Measurements from ENCODE around the gene CTDP1.

CTDP1 gene

DNA sequence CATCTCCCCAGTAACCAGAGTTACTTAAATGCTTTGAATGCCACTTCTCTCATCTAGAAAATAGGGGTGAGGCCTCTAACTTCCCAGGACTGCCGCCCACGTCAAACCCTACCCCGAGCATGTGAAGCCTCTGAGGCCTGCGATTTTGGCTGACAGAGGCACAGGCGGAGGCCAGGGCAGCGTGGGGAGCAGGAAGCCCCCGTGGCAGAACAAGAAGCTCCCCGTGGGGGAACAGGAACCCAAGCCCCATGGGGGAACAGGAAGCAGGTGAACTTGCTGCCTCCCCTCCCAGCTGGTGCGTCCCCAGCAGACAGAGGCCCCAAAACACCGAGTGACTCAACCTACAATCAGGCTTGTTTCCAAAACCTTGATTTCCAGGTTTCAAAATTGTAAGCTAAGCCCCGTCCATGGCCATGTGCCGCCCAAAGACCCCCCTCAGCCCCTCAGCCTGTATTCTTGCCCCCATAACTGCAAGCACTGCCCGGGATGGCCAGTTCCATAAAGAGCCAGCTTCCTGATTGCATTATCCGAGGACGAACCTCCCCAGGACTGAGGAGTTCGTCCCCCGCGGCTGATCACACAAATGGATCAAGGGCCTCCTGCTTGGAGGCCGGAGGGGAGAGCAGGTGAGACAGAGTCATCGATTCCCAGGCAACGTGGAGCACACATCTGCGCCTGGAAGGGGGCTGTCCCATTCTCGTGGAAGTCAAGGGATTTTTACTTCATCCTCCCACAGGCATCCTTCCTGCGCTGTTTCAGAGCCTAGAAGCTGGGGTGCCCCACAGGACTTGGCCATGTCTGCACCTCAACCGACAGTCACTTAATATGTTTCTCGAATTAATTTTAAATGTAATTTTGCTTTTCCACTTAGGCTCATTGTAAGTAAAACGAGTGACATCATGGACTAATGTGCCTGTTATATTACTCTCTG lies 36.3 kb upstream of the CTDP1 start:
- DNase-seq (ENCODE audit: low read depth in 2 of 2): no peak

DNA sequence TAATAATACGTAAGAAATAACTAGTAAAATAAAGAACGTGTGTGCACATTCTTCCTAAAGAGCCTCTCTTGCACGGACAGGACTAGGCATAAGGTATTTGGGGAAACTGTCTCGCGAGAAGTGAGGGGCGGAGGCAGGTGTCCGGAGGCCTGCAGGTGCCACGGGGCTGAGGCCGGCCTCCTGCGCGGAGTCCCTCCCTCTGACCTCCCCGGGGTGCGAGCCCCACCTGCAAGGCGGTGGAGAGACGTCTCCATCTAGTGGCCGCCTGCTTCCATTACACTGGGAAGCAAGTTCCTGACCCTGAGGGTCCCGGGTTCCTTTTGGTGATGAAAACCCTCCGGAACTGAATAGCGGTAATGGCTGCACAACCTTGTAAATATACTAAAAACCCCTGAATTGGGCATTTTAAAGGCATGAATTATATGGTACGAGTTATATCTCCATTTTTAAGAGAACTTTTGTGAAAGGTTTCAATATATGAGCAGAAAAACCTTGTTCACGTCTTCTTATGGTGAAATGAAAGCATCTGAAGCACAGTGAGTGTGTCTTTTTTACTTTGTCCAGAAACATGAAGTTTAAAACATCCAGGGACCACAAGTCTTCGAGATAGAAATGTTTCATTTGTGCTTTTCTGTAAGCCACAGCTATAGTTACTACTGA lies 35.5 kb upstream of the CTDP1 start:
- no peak for DNase-seq (ENCODE audit: low read depth in 2 of 2)

DNA sequence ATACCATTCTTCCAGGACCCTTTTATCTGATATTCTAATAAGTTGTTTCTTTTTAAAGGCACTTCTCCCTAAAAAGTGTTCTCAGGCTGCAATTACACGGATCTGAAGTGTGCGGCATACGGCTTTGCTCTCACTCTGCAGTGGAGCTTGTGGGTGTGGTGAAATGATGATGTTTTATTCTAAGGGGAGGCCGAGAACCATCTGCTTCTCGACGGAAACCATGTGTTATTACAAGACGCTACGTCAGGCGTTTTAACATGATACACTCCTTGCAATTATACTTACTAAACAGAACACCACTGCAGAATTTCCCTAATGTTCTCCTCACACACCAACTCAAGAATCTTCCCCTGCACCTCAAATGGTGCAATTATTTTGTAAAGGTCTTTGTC lies 34.9 kb upstream of the CTDP1 start:
- DNase-seq (ENCODE audit: low read depth in 2 of 2): peak in 1 of 2 experiments; percentile 9

DNA sequence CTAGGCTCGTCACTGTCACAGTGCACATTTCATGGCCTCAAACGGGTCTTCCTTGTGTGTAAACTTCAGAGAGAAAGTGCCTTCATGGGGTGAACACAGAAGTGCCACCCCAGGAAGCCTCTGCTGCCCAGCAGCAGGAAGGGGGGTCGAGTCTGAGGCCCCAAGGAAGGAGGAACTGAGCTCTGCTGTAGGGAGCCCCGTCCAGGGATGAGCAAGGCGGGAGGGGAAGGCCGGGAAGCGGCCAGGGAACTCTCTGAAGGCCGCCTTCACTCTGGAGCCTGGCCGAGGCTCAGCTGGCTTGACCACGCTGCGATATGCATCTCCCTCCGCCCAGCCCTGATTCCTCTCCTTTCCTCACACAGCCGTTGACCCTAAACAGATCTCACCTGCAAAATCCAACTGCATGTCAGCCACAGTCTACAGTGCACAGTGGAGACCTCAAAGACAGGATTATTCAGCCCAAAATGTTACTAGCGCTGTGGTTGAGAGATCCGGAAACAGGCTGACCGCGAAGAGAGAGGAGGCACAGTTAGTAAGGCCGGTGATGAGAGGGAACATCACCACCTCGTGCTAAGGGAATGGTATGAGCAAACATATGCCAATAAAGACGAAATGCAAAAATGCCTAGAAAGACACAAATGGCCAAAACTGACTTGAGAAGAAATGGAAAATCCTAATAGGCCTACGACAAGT lies 34.2 kb upstream of the CTDP1 start:
- no peak for DNase-seq (ENCODE audit: low read depth in 2 of 2)

DNA sequence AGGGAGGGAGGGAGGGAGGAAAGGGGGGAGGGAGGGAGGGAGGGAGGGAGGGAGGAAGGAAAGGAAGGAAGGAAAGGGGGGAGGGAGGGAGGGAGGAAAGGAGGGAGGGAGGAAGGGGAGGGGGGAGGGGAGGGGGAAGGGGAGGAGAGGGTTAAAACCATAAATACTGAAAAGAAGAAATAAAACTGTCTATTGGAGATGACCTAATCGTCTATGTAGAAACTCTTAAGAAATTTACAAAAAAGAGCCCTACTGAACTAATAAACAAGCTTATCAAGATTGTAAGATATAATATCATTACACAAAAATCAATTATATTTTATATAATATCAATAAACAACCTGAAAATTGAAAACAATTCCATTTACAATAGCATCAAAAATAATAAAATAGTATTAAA lies 32.3 kb upstream of the CTDP1 start:
- DNase-seq (ENCODE audit: low read depth in 2 of 2): no peak

DNA sequence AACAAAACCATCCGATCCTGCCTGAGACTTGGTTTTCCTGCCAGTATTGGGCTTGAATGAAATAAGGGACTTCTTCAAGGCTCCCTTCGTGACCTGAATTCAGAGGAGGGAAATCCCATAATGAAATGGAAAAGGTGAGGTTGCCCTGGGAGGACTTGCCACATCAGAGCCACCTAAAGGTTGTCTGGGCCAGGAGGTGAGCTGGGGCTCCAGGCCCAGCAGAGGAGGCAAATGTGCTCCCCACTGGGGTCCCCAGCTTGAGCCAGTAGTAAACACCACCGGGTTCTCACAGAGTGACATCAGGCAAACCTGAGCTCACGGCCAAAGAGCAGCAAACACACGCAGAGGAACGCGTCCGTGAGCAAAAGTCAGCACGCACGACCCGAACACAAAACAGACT lies 28.6 kb upstream of the CTDP1 start:
- no peak for DNase-seq (ENCODE audit: low read depth in 2 of 2)

DNA sequence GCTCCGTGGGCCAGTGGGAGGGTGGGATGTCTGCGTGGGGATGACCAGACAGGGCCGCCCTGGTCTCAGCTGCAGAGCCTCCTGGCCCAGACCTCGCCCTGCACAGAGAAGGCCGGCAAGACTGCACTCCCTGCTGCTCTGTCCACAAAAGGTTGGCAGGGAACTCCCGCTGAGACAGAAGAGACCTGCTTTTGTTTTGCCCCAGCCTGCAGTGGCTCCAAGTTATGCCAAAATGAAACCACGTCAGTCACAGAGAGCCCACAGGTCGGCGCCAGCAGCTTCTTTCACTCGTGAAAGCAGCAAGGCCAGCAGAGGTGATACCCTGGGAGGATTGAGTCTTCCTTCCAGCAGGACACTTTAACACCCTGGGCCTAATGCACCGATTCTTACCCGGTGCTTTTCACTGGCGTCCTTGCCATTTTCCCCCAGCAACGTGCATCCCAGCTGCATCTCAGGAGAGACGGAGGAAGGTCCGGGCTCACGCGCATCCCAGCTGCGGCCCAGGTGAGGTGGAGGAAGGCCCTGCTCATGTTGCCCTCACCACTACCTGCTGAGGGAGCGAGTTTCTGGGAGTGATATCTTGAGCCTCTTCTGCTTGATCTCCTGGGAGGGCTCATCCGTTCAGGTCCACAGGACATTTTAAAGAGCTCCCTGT lies 22.1 kb upstream of the CTDP1 start:
- no peak for DNase-seq (ENCODE audit: low read depth in 2 of 2)

DNA sequence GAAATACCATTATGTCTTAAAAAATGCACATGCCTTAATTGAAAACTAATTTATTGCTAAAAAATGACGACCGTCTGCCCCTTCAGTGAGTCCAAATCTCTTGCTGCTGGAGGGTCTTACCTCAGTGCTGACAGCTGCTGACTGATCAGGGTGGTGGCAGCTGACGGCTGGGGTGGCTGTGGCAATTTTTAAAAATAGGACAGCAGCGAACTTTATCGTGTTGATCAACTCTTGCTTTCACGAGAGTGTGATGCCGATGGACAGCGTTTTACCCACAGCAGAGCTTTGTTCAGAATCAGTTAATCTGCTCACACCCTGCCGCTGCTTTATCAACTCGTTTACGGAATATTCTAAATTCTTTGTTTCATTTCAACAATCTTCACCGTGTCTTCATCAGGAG lies 21.2 kb upstream of the CTDP1 start:
- no peak for DNase-seq (ENCODE audit: low read depth in 2 of 2)

DNA sequence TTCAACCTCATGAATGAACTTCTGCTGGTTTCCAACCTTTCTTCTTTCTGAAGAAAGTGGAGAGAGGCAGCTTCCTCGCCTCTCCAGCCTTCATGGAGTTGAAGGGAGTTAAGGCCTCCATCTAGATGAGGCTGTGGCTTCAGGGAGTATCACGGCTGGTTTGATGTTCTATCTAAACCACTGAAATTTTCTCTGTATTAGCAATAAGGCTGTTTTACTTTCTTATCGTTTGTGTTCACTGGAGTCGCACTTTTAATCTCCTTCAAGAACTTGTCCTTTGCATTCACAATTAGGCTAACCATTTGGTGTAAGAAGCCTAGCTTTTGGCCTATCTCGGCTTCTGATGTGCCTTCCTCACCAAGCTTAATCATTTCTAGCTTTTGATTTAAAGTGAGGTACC lies 19.9 kb upstream of the CTDP1 start:
- DNase-seq (ENCODE audit: low read depth in 2 of 2): no peak

DNA sequence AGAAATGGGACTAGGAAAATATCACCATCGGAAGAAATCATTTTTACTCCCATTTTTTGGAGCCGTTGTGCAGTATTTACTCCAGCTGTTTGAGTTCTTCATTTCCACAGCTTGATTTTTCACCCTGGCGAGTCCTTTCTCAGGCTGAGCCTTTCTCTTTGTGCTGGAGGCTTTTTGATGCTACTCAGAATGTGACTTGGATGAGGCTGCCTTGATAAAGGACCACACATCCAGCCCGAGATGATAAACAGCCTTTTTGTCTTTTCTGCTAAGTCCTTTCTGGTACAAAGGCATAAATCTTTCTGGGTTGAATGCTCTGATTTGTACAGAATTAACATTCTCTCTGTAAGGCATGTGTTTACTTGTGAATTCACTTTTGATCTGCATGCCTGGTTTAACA lies 17.6 kb upstream of the CTDP1 start:
- no peak for DNase-seq (ENCODE audit: low read depth in 2 of 2)

DNA sequence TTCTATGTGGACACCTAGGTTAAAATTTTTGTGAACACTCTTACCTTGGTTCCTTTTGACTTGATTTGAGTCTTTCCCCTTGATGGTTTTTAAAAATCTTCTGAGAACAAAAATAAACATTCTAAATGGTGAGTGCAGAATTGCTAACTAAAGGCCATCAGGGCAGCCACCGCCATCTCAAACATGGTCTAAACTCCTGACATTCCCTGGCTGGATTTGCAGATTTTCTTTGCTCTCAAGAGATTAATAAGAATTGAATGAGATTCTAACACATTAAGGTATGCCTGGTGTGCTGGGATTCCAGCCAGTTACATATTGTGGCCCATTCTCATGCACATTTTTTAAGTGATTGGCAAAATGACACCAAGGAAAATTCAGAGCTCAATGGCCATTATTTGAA lies 17.2 kb upstream of the CTDP1 start:
- DNase-seq (ENCODE audit: low read depth in 2 of 2): no peak

DNA sequence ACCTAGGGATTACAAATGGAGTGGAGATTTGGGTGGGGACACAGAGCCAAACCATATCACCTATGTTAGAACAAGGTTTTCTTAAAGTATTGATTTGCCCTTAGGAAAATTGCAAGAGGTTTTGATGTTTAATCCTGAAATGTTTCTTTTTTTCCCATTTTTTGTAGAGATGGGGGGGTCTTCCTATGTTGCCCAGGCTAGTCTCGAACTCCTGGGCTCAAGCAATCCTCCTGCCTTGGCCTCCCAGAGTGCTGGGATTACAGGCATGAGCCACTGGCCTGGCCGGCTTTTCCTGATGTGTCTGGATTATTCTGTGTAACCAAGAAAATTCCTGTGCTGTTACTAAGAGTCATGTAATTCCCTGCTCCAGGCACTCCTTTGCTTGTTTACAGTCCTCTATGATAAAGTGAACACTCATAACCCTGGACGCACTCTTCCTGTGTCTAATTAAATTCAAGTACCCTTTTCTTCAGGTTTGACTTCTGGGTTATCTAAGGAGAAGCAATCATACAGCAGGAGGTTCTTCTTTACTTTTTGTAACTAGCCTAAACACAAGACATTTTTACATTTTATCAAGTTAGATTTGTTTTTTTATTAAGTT lies 15.0 kb upstream of the CTDP1 start:
- DNase-seq (ENCODE audit: low read depth in 2 of 2): no peak

DNA sequence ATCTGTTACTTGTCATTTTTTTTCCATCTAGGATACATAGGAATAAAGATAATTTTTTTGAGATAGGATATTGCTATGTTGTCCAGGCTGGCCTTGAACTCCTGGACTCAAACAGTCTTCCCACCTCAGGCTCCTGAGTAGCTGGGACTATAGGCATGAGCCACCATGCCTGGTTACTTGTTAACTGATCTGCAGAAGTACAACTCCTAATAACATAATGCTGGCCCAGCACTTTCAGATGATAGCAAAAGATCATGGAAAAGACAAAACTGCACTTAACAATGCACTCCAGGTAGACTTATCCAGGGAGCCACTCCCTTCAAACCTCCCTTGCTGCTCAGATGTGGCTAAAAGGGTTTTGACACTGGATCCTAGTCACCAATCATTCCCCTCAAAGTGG lies 11.4 kb upstream of the CTDP1 start:
- no peak for DNase-seq (ENCODE audit: low read depth in 2 of 2)

DNA sequence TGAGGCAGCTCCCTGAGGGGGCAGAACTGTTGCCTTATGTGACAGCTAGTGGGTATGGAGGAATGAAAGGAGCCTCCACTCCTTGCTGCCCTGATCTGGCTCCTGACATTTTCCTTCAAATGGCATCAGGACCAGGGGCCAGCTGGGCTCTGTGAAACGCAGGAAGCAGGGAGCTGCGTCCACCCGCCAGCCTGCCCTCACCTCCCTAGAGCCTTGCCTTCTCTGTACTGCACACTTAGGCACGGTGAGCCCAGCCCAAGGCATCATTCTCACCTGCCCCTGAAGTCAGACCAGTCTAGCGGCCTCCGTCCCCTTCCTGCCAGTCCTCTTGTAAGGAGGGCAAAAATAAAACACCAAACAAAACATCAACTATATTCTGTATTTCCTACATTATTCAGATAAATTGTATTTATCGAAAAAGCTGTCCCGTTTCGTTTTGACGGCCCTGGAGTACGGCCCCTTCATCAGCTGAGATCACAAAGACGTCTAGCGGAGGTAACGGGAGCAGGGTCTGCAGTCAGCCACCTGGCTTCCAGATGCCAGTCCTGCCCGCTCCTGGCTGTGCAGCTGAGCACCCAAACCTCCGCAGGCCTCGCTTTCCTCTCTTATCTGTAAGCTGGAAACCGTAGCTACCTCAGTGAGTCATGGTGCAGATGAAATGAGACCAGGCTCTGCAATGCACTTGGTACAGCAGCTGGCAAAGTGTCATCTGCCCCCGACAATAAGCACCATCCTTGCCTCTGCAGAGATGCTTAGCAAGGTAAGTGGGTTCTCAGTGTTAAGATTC lies 6.9 kb upstream of the CTDP1 start:
- no peak for DNase-seq (ENCODE audit: low read depth in 2 of 2)

DNA sequence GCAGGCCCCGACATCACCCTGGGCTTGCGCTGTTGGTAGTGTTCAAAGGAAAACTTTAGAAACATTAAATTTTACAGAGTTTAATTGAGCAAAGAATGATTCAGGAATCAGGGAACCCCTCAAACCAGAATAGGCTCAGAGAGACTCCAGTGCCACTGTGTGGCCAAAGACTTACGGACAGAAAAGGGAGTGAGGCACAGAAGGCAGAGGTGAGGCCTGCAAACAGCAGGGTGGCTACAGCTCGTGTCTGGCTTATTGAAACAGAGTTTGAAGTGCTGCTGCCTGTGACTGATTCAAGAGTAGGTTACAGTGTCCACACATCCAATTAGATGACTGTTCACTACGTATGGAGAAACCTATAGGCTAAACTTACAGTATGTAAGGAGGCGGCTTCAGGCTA lies 2.4 kb upstream of the CTDP1 start:
- DNase-seq (ENCODE audit: low read depth in 2 of 2): no peak

DNA sequence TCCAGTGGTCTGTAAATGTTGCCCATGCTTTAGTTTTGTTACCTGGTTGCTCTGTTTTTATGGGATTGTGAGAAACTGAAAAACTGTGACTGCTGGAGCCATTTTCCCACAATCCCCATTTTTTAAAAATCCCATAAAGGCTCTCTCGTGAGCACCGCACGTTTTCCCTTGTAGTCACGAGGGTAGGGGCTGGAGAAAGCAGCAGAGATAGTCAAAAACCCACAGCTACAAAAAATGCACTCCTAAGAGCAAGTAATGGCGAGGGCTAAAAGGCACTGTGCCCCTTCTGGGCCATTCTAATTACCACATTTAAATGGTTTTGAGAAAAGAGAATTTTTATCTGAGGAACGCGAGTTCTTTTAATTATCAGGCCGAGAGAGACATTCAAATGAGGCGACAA lies 1.8 kb upstream of the CTDP1 start:
- DNase-seq (ENCODE audit: low read depth in 2 of 2): no peak

DNA sequence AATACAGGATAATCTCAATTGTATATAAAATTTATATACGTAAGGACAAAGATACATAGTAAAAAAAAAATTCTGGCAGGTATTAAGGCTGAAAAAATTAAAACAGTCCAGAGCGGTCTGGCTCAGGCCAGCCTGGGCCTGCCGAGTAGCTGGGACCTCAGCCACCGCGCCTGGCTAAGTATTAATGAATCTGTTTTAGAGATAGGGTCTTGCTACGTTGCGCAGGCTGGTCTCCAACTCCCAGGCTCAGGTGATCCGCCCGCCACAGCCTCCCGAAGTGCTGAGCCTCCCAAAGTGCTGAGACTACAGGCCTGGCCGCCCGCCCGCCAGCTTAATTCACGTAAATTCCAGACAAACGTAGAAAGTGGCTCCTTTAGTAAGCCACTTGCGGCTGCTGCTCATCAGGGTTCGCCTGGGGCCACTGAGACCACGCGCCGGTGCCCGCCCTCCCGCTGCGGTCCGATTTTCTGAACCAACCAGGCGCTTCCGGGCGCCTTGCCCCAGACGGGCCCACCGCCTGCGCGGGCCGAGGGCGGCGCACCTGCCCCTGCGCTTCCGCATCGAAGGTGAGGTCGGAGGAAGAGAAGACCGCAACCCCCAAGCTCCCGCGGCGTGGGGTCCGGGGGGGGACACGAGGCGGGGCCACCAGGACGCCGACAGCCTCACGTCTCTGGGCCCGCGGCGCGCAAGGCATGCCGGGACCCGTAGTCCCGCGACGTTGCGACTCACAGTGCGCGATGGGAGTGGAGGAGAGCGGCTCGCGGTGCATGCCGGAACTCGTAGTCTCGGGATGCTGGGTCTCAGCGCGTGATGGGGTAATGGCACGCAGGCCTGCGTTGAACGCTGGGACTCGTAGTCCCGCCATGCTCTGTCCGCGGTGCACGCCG lies 695 bp upstream of the CTDP1 start:
- peak; percentile 95 to 96 for DNase-seq (ENCODE audit: low read depth in 2 of 2)

DNA sequence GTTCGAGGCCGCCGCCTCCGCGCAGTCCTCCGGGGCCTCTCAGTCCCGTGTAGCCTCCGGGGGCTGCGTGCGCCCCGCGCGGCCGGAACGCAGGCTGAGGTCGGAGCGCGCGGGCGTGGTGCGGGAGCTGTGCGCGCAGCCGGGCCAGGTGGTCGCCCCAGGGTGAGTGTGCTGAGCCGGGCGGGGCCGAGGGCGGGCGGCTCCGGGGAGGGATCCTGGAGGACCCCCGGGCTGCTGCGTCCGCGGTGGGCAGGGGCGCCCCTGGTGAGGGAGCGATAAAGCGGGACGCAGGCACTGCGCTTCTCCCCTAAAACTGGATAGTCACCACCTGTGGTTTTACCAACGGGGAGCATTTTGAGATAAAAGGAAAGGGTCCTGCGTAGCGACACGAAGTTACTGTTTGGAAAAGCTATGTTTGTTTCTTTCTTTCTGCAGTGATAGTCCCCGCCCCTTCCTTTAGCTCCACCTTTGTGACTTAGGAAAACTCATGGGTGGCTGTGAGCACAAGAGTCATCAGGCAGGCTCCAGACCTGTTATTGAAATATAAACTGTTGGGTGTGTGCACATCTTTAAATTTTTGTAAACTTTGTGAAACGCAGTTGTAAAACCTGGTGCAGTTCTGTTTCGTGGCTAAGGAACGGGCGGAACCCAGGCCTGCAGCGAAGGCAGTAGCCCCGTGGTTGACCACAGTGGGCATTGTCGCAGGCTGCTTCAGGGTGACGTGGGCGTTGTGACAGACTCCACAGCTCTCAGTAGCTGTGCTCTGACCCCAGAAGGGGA lies 687 bp downstream of the CTDP1 start:
- DNase-seq (ENCODE audit: low read depth in 2 of 2): no peak

DNA sequence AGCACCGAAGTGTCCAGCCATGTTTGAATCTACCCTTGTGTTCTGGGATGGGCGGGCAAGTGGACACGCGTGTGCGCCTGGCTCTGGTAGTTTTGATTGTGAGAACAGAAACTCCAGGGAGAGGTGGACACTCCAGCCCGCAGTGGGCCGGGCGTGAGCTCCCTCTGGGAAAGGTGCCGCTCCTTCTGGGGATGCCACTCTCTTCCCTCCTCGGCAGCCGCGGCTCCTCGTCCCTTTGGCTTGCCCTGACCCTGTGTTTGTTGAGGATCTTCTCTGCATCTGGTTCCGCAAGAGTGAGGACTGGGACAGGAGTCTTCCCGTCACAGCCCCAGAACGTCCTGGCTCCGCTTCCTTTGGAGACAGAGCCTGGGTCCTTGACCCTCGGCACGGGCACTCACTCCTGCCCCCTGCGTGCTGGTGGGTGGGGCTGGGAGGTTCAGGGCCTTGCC lies 1.3 kb downstream of the CTDP1 start:
- DNase-seq (ENCODE audit: low read depth in 2 of 2): no peak

All from fibroblast of skin of left biceps (primary cell).